GM18519 (cell line): ENCODE data around the gene RNF144B.
"Not testable (repeated sequence)": the region's sequence is repeated elsewhere in the genome, so short reads cannot be mapped to it uniquely, and the experiment has no call there.

ENCODE experiments used
- ATAC-seq: cut with Tn5 transposase; IDR thresholded peaks from one replicate; pipeline ENCODE4 v1.9.1; 2021; ENCODE audit warnings: mild to moderate bottlenecking, moderate library complexity; ENCODE audit not compliant: unreplicated experiment, low FRiP score

RNF144B gene

DNA sequence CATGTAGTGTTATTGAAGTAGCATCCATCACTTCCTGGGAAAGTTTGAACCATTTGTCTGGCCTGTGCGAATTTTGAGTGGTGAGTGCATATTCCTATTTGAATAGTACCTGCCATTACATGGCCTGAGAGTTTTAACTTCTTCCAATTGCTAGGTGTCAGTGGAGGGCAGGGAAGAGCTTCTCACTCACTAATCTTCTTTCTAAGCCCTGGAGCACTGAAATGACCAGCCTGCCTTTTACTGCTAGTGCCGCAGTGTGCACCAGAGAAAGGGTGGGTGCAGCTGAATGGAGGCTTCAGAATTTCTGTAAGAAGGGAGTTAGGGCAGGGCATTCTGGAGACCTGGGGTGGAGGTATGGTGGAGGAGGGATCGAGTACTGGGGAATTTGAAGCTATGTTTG, 45.5 kb downstream of the RNF144B start:
- no peak for ATAC-seq

DNA sequence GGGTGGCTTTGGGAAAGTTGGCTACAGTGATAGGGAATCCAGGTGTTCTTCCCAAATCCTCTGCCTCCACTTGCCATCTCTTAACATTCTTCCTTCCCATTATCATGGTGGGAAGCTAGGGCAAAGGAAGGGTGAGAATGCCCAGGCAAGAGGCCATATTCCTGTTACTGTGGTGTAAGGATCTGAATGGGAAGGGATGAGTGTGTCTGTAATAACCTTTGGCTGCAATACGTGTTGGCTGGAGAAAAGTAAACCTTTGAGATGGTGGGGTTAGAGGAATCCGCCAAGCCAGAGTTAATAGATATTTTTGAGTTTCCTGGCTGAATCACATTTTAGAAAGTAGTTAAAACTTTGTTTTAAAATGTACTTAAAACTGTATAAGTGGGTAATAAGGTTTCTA, 45.9 kb downstream of the RNF144B start:
- no peak for ATAC-seq

DNA sequence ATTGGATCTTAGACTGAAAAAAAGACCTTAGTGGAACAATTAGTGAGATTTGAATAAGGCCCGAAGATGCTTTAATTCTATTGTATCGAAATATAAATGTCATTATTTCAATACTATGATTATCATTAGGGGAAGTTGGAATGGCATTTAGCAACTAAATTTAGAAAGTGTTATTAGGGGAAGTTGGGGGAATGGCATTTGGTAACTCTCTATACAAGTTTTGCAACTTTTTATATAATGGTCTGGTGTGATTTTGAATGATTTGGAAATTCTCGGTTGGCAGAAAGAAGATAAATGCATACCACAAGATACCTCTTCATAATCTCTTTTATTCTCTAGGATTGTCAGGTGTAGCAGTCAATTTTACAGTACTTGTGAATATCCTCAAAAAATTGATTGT, 49.2 kb downstream of the RNF144B start:
- no peak for ATAC-seq

DNA sequence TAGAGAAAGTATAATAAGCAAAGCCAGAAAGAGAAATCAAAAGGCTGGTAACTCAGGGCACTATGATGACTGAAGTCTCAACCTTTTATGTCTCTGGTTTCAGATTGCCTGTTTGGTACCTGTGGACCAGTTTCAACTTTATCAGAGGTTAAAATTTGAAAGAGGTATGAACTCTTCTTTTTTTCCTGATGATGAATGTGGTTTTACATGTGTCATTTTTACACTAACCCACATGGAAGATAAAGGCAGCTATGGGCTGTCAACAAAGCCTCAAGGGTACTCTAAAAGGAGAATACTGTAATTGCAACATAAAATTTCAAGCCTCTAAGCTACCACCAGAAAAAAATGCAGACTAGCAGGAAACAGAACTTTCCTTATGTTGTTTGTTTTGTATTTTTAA, 52.4 kb downstream of the RNF144B start:
- ATAC-seq = no peak

DNA sequence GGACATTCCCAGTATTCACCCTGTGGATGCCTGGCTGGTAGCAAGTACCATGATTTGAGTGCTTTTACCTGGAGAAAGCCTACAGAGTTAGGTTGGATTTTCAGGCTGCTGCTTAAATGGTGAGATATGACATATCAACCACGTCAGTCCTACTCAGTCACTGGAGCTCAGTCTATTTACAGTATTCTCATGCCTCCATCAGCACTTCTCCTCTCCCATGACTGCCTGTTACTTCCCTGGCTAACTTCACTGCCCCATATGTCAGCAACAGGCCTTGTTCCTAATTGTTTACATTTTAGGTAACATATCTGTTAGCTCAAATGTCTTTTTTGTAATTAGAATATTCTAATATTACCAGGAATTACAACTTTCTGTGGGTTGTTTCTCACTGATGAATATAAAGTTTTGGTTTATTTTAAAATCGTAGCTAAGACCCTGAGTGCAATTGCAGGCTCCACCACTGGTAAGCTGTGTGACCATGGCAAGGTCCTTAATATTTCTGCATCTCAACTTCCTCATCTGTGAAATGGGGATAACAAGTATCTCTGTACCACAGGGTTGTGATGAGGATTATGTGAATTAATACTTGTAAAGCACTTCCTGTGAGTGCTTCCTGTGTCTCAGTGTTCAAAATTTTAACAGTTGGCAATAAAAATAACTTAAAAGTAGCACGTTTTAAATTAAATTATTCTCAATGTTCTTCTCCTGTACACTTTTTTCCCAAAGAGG, 54.3 kb downstream of the RNF144B start:
- ATAC-seq = no peak

DNA sequence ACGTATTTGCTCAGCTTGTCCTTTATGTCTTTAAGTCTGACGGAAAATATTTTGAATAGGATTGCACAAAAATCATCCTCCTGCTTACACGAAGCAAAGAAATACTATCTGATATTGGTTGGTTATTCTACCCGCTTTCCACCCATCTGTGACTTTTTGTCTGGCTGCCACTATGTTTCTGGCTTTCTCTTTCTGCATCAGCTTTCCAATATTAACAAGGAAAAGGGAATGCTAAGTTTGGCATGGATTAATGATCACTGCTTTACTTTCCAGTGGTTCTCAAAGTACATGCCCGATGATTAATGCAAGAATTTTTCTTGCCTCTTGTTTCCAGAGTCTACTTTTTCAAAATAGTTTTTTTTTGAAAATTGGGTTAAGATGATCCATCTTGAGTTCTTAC, 57.0 kb downstream of the RNF144B start:
- no peak for ATAC-seq

DNA sequence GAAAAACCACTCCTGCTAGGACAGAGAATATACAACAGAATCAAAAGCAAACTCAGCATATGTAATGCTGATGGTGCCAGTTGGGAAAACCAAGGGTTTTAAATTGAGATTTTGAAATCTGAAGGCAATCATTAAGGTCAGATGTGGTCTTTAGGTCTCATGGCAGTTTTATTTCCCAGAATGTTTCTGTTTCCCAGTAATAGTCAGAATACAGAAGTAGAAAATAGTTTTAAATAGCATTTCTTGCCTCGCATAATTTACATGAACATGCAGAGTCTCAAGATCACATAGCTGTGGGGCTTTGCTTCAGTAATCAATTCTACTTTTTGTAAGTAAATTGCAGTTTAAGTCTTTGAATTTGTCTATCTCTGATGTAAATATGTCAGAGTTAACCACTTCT, 58.1 kb downstream of the RNF144B start:
- ATAC-seq = no peak

DNA sequence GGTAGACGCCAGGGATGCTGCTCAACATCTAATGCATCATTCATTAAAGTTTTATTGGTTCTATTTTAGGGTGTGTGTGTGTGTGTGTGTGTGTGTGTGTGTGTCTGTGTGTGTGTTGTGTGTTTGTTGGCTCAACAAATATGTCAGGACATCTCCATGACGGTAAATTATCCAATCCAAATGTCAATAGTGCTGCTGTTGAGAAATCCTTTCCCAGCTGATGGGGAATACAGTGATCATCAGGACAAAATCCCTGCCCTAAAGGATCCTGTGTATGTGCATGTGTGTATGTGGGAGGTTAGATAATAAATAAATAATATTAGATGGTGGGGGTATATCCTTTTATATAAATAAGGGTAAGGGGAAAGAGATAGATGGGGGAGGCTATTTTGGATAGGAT, 59.6 kb downstream of the RNF144B start:
- ATAC-seq = no peak

DNA sequence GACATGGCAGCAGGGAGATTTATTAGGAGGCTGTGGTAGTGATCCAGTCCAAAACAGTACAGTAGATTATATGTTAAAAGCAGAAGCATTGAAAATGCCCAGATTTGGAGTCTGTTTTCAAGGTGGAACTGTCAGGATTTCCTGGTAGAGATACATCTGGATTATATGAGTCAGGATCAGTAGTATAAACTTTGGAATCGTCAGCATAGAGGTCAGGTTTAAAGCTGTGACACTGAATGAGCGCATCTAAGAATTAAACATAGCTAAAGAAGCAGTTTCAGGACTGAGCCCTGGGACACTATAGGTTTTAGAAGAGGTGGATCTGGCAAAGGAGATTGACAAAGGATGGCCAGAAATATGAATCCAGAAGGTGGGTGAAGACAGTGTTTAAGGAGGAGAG, 60.4 kb downstream of the RNF144B start:
- ATAC-seq = no peak

DNA sequence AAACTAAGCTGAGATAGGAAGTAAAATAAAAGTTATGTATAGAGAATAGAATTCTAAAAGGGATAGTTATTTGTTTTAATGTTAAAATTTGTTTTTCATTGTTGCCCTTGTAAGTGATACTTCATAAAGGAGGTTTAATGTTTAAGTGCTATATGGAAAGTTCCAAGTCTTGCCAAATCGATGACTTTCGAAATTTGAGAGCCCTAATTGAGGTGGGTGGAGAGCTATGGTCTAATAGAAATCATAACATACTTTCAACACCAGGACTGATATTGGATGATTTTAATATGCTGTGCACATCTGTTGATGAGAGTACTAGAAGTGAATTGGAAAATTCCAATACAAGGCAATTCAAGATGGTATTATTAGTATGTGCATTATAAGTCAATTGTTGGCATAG, 64.6 kb downstream of the RNF144B start:
- no peak for ATAC-seq

DNA sequence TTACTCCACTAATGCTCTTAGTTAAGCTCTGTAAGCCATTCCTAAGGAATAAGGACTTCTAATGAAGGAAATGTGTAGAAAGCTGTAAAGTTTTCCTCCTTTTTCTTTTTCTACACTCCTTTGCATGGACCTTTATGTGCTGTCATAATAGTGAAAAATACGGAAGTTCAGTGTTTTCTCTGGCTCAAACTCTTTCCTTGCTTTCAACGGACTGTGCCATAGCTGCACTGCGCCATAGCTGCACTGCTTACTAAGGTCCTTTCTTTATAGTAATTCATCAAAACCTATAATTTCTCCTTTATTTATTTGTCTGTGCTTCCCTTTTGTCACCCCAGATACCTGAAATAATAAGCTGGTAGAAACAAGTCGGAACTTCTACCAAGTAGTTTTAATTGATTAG, 67.3 kb downstream of the RNF144B start:
- no peak for ATAC-seq

DNA sequence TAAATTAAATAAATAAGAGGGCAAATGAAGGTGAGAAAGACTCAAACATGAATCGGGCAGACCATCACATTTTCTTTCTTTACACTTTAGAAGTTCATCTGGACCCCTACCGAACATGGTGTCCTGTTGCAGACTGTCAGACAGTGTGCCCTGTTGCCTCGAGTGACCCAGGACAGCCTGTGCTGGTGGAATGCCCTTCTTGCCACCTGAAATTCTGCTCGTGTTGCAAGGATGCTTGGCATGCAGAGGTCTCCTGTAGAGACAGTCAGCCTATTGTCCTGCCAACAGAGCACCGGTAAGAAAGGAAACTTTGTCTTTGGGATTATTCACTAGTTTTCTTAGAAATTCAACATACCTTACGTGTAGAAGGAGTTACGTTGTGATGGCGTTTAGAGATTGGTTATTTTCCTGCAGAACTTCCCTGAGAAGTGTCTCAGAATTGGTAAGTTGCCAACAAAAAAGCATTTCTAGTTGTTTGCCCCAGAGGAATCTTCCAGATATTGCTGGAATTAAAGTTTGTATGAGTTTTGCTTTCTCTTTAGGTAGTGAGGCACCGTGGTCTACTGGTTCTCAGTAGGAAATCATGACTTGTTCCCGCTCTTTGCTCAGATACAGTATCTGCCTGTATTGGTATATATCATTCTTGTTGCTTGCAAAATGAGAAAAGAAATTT, 70.1 kb downstream of the RNF144B start:
- ATAC-seq = no peak

DNA sequence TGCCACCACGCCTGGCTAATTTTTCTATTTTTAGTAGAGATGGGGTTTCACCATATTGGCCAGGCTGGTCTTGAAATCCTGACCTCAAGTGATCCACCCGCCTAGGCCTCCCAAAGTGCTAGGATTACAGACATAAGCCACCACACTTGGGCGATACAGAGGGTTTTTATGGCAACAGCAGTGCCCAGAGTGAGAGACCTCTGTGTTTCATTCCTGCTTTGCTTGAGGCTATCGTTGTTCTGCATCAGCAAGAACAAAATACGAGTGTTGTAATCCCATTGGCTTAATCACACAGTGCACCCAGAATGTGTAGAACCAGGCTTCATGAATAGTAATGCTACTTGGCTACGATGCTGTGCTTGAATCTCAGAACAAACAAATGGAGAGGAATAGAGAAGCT, 70.9 kb downstream of the RNF144B start:
- not testable (repeated sequence) for ATAC-seq

DNA sequence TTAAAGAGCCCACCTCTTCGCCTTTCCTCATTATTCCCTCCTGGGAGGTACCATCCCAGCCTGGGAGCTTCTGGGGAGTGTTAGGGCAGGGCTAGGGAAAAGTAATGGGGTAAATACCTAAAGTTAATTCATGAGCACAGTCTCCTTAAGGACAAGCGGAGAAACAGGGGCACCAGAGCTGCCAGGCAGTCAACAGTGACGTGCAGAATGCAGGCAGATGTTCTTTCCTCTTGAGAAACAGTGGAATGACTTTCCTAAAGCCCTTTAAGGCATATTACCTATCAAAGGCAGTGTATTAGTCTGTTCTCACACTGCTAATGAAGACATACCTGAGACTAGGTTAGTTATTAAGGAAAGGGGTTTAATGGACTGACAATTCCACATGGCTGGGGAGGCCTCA, 76.3 kb downstream of the RNF144B start:
- ATAC-seq = no peak

DNA sequence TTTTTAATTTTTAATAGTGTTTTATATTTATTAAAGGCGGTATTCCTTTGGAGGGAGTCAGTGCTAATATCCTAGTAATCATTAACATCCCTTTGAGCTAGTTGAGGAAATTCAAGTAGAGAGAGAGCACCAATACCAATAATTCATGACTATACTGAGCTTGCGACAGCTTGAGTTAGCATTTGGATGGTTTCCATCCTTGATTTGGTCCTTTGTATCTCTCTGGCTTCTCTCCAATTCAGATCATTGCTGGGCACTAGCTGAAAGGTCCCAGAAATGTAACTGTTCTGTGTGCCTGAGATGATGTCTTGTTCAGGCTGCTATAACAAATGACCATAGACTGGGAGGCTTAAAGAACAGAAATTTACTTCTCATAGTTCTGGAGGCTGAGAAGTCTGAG, 77.0 kb downstream of the RNF144B start:
- no peak for ATAC-seq

DNA sequence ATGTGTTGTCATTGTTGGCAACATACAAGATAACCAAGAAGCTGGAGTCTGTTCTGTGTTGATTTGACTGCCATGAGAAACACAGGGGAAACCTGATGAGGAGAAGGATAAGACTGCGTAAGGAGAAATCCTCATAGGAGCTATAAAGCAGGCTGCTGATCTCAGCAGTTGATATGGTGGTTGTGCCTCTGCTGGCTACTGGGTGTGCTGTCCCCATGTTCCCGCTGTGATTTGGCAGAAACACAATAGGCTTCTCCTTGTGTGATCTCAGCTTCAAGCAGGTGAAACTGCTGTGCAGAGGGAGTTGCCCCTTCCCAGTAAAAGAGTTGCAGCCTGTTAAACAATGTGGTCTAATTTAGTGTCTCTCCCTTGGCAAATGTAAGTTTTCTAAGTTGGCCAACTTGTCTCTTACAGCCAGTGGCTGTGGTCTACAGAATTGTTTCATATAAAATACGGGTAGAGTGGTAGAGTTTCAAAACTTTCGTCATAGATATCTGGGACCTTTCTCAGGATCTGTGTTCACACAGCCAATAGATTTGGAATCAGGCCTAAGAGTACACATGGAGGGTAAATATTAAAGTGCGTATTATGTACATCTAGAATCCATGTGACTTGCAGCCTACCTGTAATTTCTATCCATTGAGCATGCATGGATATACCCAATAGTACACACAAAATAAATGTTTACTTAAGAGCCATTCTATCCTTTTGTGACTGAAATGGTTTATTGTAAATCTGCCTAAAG, 78.4 kb downstream of the RNF144B start:
- ATAC-seq = no peak

DNA sequence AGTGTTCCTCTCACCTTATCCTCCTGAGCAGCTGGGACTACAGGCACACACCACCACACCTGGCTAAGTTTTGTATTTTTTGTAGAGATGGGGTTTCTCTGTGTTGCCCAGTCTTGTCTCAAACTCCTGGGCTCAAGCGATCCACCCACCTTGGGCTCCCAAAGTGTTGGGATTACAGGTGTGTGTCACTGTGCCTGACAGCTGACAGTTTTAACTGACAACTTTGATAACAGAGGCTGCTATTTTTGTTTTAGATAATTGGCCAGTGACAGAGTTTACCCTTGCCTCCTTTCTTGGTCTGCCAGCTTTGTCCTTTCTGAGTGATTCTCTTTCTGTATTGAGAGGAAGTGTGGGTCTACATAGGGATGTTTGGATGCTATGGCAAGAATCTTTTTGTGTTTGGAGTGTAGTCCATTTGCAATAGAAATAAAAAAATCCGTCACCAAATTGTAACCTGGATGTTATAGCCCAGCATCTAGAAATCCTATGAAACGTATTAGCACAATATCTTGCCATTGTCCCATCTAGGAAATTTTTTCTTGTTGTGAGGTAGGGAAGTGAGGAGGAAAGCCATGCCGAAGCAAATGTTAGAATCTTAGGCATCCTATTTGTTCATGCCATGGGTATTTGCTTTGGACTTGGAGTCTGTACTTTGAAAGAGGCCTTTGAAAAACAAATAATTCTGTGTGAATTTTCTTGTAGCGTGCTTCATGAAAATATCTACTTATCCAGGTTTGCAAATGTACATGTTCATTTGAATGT, 80.8 kb downstream of the RNF144B start:
- ATAC-seq = no peak

DNA sequence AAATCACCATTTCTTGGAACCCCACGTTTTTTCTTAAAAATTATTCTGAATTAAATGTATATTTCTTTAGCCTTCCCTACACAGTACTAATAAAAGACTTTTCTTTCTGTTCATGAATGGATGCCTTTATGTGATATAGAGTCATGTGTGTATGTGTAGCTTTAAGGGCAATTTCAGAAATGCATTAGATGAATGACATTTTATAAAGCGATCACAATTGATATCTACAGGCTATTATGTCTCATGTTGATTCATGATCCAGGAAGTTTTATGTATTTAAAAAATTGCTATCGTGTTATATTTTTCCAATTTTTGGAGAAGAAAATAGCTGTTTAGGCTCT, 81.3 kb downstream of the RNF144B start:
- ATAC-seq = no peak

DNA sequence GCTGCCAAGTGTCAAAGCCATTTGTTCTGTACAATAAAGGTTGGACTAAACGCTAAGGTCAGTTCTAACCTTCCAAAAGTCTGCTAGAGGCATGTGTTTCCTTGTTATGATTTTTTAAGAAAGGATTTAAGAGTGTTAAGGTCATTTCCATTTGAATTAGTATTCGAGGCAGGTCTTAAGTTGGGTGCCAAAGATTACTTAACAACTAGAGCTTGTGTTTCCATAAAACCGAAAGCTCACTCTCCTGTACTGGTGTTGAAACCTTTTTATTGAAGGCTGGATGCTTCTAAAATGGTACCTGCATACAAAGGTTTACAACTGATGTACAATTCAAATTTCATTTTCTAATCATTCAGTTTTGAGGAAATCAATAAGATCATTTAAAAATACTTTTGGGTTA, 82.4 kb downstream of the RNF144B start:
- ATAC-seq = no peak

DNA sequence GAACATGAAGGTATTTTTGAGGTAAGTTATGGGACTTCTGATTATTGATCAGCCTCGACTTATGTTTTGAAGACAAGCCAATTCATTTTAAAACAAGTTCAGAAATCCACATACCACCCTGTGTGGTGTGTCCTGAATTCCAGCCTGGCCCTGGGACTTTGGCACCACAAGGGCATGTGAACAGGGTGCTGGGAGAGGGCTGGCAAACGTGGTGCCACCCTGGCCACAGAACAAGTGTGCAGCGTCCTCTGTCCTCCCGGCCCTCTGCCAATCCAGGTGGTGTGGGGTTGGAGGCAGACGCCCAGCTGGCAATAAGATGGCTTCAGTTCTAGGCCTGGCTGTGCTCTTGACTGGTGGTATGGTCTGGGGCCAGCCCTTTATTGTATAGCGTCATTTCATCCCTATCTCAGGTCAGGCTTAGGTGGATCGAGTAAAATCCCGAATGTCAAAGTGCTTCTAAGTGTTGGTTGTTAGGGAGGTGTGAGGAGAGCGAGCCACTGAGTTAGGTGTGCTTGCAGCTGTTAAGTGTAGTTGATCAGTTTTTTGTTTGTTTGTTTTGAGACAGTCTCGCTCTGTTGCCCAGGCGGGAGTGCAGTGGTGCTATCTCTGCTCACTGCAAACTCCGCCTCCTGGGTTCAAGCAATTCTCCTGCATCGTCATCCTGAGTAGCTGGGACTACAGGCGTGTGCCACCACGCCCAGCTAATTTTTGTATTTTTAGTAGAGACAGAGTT, 84.2 kb downstream of the RNF144B start:
- ATAC-seq = no peak
